ENCODE results near the gene ADCY1. TPM values are rescaled to one million over a fixed set of nuclear protein-coding genes. Genes with fewer than 3 reads are reported as not detected.

Gene ADCY1
- polyA plus RNA-seq, 1 donor (not counting 4 experiments of a cell fraction or from before 2014, with no cell fraction given), result 0.54 TPM

GRCh38 chr7:45631569-45631968 is 57.4 kb downstream of the ADCY1 start:
- TF ChIP-seq, protein P1, sequence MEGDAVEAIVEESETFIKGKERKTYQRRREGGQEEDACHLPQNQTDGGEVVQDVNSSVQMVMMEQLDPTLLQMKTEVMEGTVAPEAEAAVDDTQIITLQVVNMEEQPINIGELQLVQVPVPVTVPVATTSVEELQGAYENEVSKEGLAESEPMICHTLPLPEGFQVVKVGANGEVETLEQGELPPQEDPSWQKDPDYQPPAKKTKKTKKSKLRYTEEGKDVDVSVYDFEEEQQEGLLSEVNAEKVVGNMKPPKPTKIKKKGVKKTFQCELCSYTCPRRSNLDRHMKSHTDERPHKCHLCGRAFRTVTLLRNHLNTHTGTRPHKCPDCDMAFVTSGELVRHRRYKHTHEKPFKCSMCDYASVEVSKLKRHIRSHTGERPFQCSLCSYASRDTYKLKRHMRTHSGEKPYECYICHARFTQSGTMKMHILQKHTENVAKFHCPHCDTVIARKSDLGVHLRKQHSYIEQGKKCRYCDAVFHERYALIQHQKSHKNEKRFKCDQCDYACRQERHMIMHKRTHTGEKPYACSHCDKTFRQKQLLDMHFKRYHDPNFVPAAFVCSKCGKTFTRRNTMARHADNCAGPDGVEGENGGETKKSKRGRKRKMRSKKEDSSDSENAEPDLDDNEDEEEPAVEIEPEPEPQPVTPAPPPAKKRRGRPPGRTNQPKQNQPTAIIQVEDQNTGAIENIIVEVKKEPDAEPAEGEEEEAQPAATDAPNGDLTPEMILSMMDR (optimal IDR thresholded peaks at IDR 0.05 in 1 of 3, IDR thresholded peaks at IDR 0.05 in 1 of 3, conservative IDR thresholded peaks at IDR 0.05 in 1 of 3; ENCODE audit: extremely low read depth in 1 of 3, insufficient read depth in 2 of 3, low read length in 3 of 3), result no peak
- no peak for TF ChIP-seq EZH2 (IDR thresholded peaks at IDR 0.05; ENCODE audit: low read length)
- Histone ChIP-seq H4K20me1 (ENCODE audit: control insufficient read depth, extremely low read depth, insufficient read depth, low read length) (no peaks in the 10 kb centered on the region), H3K79me2 (ENCODE audit: control insufficient read depth, insufficient read depth, low read length) (no peaks in the 10 kb centered on the region), H3K4me2 (ENCODE audit: control insufficient read depth, extremely low read depth, insufficient read depth, low read depth, low read length) (no peak overlapping the region), H2AFZ (ENCODE audit: control insufficient read depth, low read length) (no peak overlapping the region), H3K36me3 (ENCODE audit: control insufficient read depth in 2 of 2, extremely low read depth in 1 of 2, insufficient read depth in 2 of 2, low read length in 2 of 2) (no peaks in the 10 kb centered on the region), H3K9me3 (ENCODE audit: control insufficient read depth, low read depth, low read length) (no peaks in the 10 kb centered on the region), H3K9ac (ENCODE audit: control insufficient read depth, extremely low read depth, insufficient read depth, low read length) (no peak overlapping the region), H3K4me3 (ENCODE audit: control insufficient read depth in 2 of 3, extremely low read depth in 1 of 3, insufficient read depth in 2 of 3, low read depth in 1 of 3, low read length in 3 of 3) (no peak overlapping the region), H3K4me1 (ENCODE audit: control insufficient read depth, extremely low read depth, insufficient read depth, low read length) (no peaks in the 10 kb centered on the region), H3K9me1 (ENCODE audit: control insufficient read depth, extremely low read depth, insufficient read depth, low read length) (no peaks in the 10 kb centered on the region), H3K27me3 (ENCODE audit: control insufficient read depth, extremely low read depth, insufficient read depth, low read length) (no peaks in the 10 kb centered on the region), H3K27ac (ENCODE audit: control insufficient read depth, insufficient read depth, low read length) (no peak overlapping the region)
- DNase-seq (ENCODE audit: low read depth, low spot score), result no peak
- dilution Hi-C loops (cut with MboI; ENCODE audit: extremely low pct_ligation_motif_present, low sequenced_read_pairs), result no loop called here
- no peak for FAIRE-seq

DNA sequence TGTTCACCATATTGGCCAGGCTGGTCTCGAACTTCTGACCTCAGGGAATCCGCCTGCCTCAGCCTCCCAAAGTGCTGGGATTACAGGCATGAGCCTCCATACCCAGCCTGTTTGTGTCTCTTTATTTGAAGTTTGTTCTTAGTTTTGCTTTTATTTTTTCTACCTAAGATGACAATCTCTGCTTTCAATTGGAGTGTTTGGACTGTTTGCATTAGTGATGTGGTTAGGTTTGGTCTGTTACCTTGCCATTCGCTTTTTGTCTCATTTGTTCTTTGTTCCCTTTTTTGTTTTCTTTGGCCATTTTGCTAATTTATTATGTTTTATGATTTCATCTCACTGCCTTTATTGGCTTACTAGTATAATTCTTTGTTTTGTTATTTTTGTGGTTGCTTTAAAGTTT is 62.6 kb downstream of the ADCY1 start:
- no peaks in the 10 kb centered on the region for H3K36me3 ChIP-seq (ENCODE audit: control insufficient read depth in 2 of 2, extremely low read depth in 1 of 2, insufficient read depth in 2 of 2, low read length in 2 of 2)
- H2AFZ ChIP-seq (ENCODE audit: control insufficient read depth, low read length), result no peak overlapping the region
- no peaks in the 10 kb centered on the region for H4K20me1 ChIP-seq (ENCODE audit: control insufficient read depth, extremely low read depth, insufficient read depth, low read length)
- dilution Hi-C loops (cut with MboI; ENCODE audit: extremely low pct_ligation_motif_present, low sequenced_read_pairs), result no loop called here
- no peak overlapping the region for H3K4me3 ChIP-seq (ENCODE audit: control insufficient read depth in 2 of 3, extremely low read depth in 1 of 3, insufficient read depth in 2 of 3, low read depth in 1 of 3, low read length in 3 of 3)
- no peaks in the 10 kb centered on the region for H3K79me2 ChIP-seq (ENCODE audit: control insufficient read depth, insufficient read depth, low read length)
- DNase-seq (ENCODE audit: low read depth, low spot score) (no peak), FAIRE-seq (no peak)
- H3K9me3 ChIP-seq (ENCODE audit: control insufficient read depth, low read depth, low read length), result no peaks in the 10 kb centered on the region
- no peaks in the 10 kb centered on the region for H3K4me1 ChIP-seq (ENCODE audit: control insufficient read depth, extremely low read depth, insufficient read depth, low read length)
- H3K4me2 ChIP-seq (ENCODE audit: control insufficient read depth, extremely low read depth, insufficient read depth, low read depth, low read length), result no peak overlapping the region
- no peaks in the 10 kb centered on the region for H3K9me1 ChIP-seq (ENCODE audit: control insufficient read depth, extremely low read depth, insufficient read depth, low read length)
- no peak overlapping the region for H3K27ac ChIP-seq (ENCODE audit: control insufficient read depth, insufficient read depth, low read length)
- H3K27me3 ChIP-seq (ENCODE audit: control insufficient read depth, extremely low read depth, insufficient read depth, low read length), result no peaks in the 10 kb centered on the region
- no peak overlapping the region for H3K9ac ChIP-seq (ENCODE audit: control insufficient read depth, extremely low read depth, insufficient read depth, low read length)
- TF ChIP-seq, protein P1 (optimal IDR thresholded peaks at IDR 0.05 in 1 of 3, IDR thresholded peaks at IDR 0.05 in 1 of 3, conservative IDR thresholded peaks at IDR 0.05 in 1 of 3; ENCODE audit: extremely low read depth in 1 of 3, insufficient read depth in 2 of 3, low read length in 3 of 3), result no peak
- TF ChIP-seq EZH2 (IDR thresholded peaks at IDR 0.05; ENCODE audit: low read length), result no peak
